ENCODE measurements around the gene ZBED5.
"Not testable (repeated sequence)": the region's sequence is repeated elsewhere in the genome, so short reads cannot be mapped to it uniquely, and the experiment has no call there.

ZBED5 gene

DNA sequence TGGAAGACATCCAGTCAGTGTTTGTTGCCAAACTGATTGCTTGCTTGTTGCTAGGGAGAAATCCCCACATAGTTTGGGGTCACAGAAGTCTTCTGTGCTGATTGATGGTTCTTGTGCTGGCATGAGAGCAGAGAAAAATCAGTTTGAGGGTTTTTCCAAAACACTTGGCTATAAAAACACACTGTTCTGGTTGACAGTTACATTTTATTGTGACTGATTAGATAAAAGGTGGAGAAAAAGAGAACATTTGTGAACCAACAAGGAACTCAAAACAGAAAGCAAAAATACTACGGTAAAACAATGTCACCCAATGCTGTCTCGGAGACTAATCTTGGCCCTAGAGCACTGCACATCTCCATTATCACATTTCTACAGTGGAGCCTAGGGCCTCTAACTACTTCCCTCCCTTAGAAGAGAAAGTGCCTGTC is 34.7 kb downstream of the ZBED5 start:
- WGBS, result 100% methylated on average over 2 of the region's 2 CpGs

DNA sequence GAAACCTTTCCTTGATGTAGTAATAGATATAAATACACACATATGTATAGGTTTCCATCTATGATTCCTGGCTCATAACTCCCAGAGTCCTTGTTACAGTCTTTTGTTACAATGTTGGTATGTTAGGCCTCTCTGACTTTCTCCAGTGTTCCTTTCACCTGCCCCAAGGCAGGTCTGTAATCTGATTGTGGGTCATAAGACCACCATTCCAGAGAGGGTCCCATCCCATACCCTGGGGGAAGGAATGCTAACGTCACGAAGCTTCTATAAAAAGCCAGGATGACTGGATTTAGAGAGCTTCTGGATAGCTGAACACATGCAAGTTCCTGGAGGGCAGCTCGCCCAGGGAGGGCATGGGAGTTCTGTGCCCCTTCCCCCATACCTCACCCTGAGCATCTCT is 35.4 kb downstream of the ZBED5 start:
- not testable (repeated sequence) for H3K14ac ChIP-seq (ENCODE audit: low read length in 2 of 2); H3K4me2 ChIP-seq (ENCODE audit: low read length, poor library complexity, severe bottlenecking)
- WGBS, result no CpG with 5 or more reads among the region's 3 CpGs

More for the DNA sequence above, 34.7 kb downstream of the ZBED5 start:
- Histone ChIP-seq H2BK120ac (ENCODE audit: low read depth, low read length) (no peak overlapping the region), H3K18ac (ENCODE audit: low read depth in 1 of 2, low read length in 2 of 2) (no peak overlapping the region), H3K27ac (ENCODE audit: low read length, poor library complexity, severe bottlenecking) (no peak overlapping the region), H3K4me3 (ENCODE audit: insufficient read depth in 1 of 2, low read depth in 1 of 2, low read length in 2 of 2) (no peak overlapping the region), H4K8ac (ENCODE audit: low read length) (no peak overlapping the region), H4K91ac (ENCODE audit: low read length) (no peak overlapping the region), H3K4ac (ENCODE audit: low read depth in 1 of 2, low read length in 2 of 2) (no peak overlapping the region), H2BK12ac (ENCODE audit: low read length in 2 of 2) (peak overlapping the region in 1 of 2 experiments; percentile 77), H3K9ac (ENCODE audit: low read length) (peak overlapping the region; percentile 76), H3K27me3 (ENCODE audit: control insufficient read depth in 1 of 2, insufficient read depth in 1 of 2, low read length in 2 of 2) (no peaks in the 10 kb centered on the region), H3K23ac (ENCODE audit: low read length in 2 of 2) (no peak overlapping the region), H3K36me3 (ENCODE audit: control insufficient read depth in 1 of 2, insufficient read depth in 2 of 2, low read depth in 1 of 2, low read length in 2 of 2) (no peaks in the 10 kb centered on the region), H3K9me3 (ENCODE audit: control insufficient read depth, low read length) (no peaks in the 10 kb centered on the region), H2AK5ac (ENCODE audit: low read length, severe bottlenecking) (no peak overlapping the region), H3K4me1 (ENCODE audit: control insufficient read depth, insufficient read depth, low read depth, low read length) (no peaks in the 10 kb centered on the region), H2AFZ (ENCODE audit: low read depth, low read length) (no peak overlapping the region), H2BK15ac (ENCODE audit: low read depth, poor library complexity, severe bottlenecking) (no peak overlapping the region), H3K14ac (ENCODE audit: low read length in 2 of 2) (no peak overlapping the region), H3K4me2 (ENCODE audit: low read length, poor library complexity, severe bottlenecking) (no peak overlapping the region), H3K79me1 (replicated peaks; ENCODE audit: low read length, poor library complexity, severe bottlenecking) (no peaks in the 10 kb centered on the region), H2BK5ac (ENCODE audit: low read depth, low read length, poor library complexity, severe bottlenecking) (no peak overlapping the region)
- no peak for DNase-seq

DNA sequence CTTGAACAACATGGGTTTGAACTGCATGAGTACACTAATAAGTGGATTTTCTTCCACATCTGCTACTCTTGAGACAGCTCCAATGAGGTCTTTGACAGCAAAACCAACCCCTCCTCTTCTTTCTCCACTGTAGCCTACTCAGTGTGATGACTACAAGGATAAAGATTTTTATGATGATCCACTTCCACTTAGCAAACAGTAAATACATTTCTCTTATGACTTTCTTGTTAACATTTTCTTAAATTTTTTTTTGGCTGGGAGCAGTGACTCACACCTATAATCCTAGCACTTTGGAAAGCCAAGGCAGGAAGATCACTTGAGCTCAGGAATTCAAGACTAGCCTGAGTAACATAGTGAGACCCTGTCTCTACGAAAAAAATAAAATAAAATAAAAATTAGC is 39.3 kb downstream of the ZBED5 start:
- no peaks in the 10 kb centered on the region for H3K4me1 ChIP-seq (ENCODE audit: control insufficient read depth, insufficient read depth, low read depth, low read length)
- no peak overlapping the region for H3K23ac ChIP-seq (ENCODE audit: low read length in 2 of 2)
- no peak overlapping the region for H2BK15ac ChIP-seq (ENCODE audit: low read depth, poor library complexity, severe bottlenecking)
- H4K91ac ChIP-seq (ENCODE audit: low read length), result no peak overlapping the region
- H2AFZ ChIP-seq (ENCODE audit: low read depth, low read length), result no peak overlapping the region
- H3K27me3 ChIP-seq (ENCODE audit: control insufficient read depth in 1 of 2, insufficient read depth in 1 of 2, low read length in 2 of 2), result no peaks in the 10 kb centered on the region
- H3K36me3 ChIP-seq (ENCODE audit: control insufficient read depth in 1 of 2, insufficient read depth in 2 of 2, low read depth in 1 of 2, low read length in 2 of 2), result no peaks in the 10 kb centered on the region
- H4K8ac ChIP-seq (ENCODE audit: low read length), result no peak overlapping the region
- H2AK5ac ChIP-seq (ENCODE audit: low read length, severe bottlenecking), result no peak overlapping the region
- no peak overlapping the region for H3K14ac ChIP-seq (ENCODE audit: low read length in 2 of 2)
- no peak overlapping the region for H2BK5ac ChIP-seq (ENCODE audit: low read depth, low read length, poor library complexity, severe bottlenecking)
- DNase-seq, result peak; percentile 87
- H3K79me1 ChIP-seq (replicated peaks; ENCODE audit: low read length, poor library complexity, severe bottlenecking), result no peaks in the 10 kb centered on the region
- H3K18ac ChIP-seq (ENCODE audit: low read depth in 1 of 2, low read length in 2 of 2), result no peak overlapping the region
- no peak overlapping the region for H3K4me2 ChIP-seq (ENCODE audit: low read length, poor library complexity, severe bottlenecking)
- WGBS, result no CpG with 5 or more reads among the region's 1 CpG
- H2BK120ac ChIP-seq (ENCODE audit: low read depth, low read length), result no peak overlapping the region
- H3K4ac ChIP-seq (ENCODE audit: low read depth in 1 of 2, low read length in 2 of 2), result no peak overlapping the region
- no peak overlapping the region for H2BK12ac ChIP-seq (ENCODE audit: low read length in 2 of 2)
- no peaks in the 10 kb centered on the region for H3K9me3 ChIP-seq (ENCODE audit: control insufficient read depth, low read length)
- no peak overlapping the region for H3K27ac ChIP-seq (ENCODE audit: low read length, poor library complexity, severe bottlenecking)
- H3K4me3 ChIP-seq (ENCODE audit: insufficient read depth in 1 of 2, low read depth in 1 of 2, low read length in 2 of 2), result no peak overlapping the region
- no peak overlapping the region for H3K9ac ChIP-seq (ENCODE audit: low read length)

More for the DNA sequence above, 35.4 kb downstream of the ZBED5 start:
- not testable (repeated sequence) for H3K27me3 ChIP-seq (ENCODE audit: control insufficient read depth in 1 of 2, insufficient read depth in 1 of 2, low read length in 2 of 2); H3K4me3 ChIP-seq (ENCODE audit: insufficient read depth in 1 of 2, low read depth in 1 of 2, low read length in 2 of 2); H2AFZ ChIP-seq (ENCODE audit: low read depth, low read length); H2BK15ac ChIP-seq (ENCODE audit: low read depth, poor library complexity, severe bottlenecking); H3K9ac ChIP-seq (ENCODE audit: low read length); H3K36me3 ChIP-seq (ENCODE audit: control insufficient read depth in 1 of 2, insufficient read depth in 2 of 2, low read depth in 1 of 2, low read length in 2 of 2); H3K4ac ChIP-seq (ENCODE audit: low read depth in 1 of 2, low read length in 2 of 2); H3K4me1 ChIP-seq (ENCODE audit: control insufficient read depth, insufficient read depth, low read depth, low read length); H3K27ac ChIP-seq (ENCODE audit: low read length, poor library complexity, severe bottlenecking); H4K8ac ChIP-seq (ENCODE audit: low read length); H3K23ac ChIP-seq (ENCODE audit: low read length in 2 of 2); H3K79me1 ChIP-seq (replicated peaks; ENCODE audit: low read length, poor library complexity, severe bottlenecking); H2BK5ac ChIP-seq (ENCODE audit: low read depth, low read length, poor library complexity, severe bottlenecking); H2AK5ac ChIP-seq (ENCODE audit: low read length, severe bottlenecking); H3K18ac ChIP-seq (ENCODE audit: low read depth in 1 of 2, low read length in 2 of 2); H3K9me3 ChIP-seq (ENCODE audit: control insufficient read depth, low read length); H2BK12ac ChIP-seq (ENCODE audit: low read length in 2 of 2); DNase-seq; H4K91ac ChIP-seq (ENCODE audit: low read length); H2BK120ac ChIP-seq (ENCODE audit: low read depth, low read length)

DNA sequence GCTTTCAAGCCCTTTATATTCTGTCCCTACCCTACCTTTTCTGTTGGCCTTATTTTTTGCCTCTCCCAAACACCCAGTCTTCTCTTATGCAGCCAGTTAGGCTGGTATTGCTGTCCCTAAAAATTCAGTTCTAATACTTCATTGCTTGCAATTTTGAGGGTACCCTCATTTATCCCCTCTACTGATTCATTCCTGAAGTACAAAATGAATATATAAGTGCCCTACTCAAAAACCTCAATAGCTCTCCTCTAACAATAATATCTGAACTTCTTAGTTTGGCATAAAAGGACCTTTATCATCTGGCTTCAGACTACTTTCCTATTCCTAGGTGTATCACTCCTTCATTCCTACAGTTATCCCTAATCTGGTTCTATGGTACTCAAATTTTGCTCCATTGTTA is 43.9 kb downstream of the ZBED5 start:
- no peak overlapping the region for H3K23ac ChIP-seq (ENCODE audit: low read length in 2 of 2)
- H3K27me3 ChIP-seq (ENCODE audit: control insufficient read depth in 1 of 2, insufficient read depth in 1 of 2, low read length in 2 of 2), result no peaks in the 10 kb centered on the region
- peaks cover 3% of the 10 kb centered on the region for H3K4me1 ChIP-seq (ENCODE audit: control insufficient read depth, insufficient read depth, low read depth, low read length)
- H2BK15ac ChIP-seq (ENCODE audit: low read depth, poor library complexity, severe bottlenecking), result no peak overlapping the region
- H3K36me3 ChIP-seq (ENCODE audit: control insufficient read depth in 1 of 2, insufficient read depth in 2 of 2, low read depth in 1 of 2, low read length in 2 of 2), result no peaks in the 10 kb centered on the region
- H3K4me3 ChIP-seq (ENCODE audit: insufficient read depth in 1 of 2, low read depth in 1 of 2, low read length in 2 of 2), result no peak overlapping the region
- no peak overlapping the region for H2BK12ac ChIP-seq (ENCODE audit: low read length in 2 of 2)
- H4K91ac ChIP-seq (ENCODE audit: low read length), result no peak overlapping the region
- no peak overlapping the region for H2AK5ac ChIP-seq (ENCODE audit: low read length, severe bottlenecking)
- no peak overlapping the region for H3K27ac ChIP-seq (ENCODE audit: low read length, poor library complexity, severe bottlenecking)
- H3K79me1 ChIP-seq (replicated peaks; ENCODE audit: low read length, poor library complexity, severe bottlenecking), result no peaks in the 10 kb centered on the region
- H3K14ac ChIP-seq (ENCODE audit: low read length in 2 of 2), result no peak overlapping the region
- no peak for DNase-seq
- no peak overlapping the region for H3K4me2 ChIP-seq (ENCODE audit: low read length, poor library complexity, severe bottlenecking)
- H4K8ac ChIP-seq (ENCODE audit: low read length), result no peak overlapping the region
- H2AFZ ChIP-seq (ENCODE audit: low read depth, low read length), result no peak overlapping the region
- no peak overlapping the region for H2BK120ac ChIP-seq (ENCODE audit: low read depth, low read length)
- H3K9me3 ChIP-seq (ENCODE audit: control insufficient read depth, low read length), result no peaks in the 10 kb centered on the region
- no peak overlapping the region for H2BK5ac ChIP-seq (ENCODE audit: low read depth, low read length, poor library complexity, severe bottlenecking)
- H3K18ac ChIP-seq (ENCODE audit: low read depth in 1 of 2, low read length in 2 of 2), result no peak overlapping the region
- no peak overlapping the region for H3K9ac ChIP-seq (ENCODE audit: low read length)
- H3K4ac ChIP-seq (ENCODE audit: low read depth in 1 of 2, low read length in 2 of 2), result no peak overlapping the region
